ENCODE data around the gene MARF1.
"Not testable (repeated sequence)": the region's sequence is repeated elsewhere in the genome, so short reads cannot be mapped to it uniquely, and the experiment has no call there.

MARF1 gene

GRCh38 chr16:15620611-15621195 lies 22.3 kb downstream of the MARF1 start:
- no peak for DNase-seq

DNA sequence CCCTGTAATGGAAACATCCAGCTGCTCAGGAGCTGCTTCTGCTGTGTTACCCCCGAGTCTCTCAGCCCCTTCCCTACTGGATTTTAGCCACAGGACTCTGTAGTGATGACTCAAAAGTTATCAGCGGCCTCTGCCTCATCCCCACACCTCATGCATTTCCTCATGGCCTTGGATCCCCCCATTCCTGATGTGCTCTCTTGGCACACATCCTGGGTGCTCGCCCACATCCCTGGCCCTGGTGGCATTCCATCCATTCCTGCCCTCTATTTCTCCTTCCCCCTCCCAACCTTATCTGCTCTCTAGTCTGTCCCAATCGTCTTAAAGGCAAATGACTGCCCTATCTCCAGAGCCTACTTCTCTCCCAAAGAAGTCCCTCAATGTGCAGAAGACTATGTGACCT lies 24.6 kb downstream of the MARF1 start:
- no peak for DNase-seq

- no peak for DNase-seq
Measured at GRCh38 chr16:15617901-15618300, 25.1 kb downstream of the MARF1 start.

DNA sequence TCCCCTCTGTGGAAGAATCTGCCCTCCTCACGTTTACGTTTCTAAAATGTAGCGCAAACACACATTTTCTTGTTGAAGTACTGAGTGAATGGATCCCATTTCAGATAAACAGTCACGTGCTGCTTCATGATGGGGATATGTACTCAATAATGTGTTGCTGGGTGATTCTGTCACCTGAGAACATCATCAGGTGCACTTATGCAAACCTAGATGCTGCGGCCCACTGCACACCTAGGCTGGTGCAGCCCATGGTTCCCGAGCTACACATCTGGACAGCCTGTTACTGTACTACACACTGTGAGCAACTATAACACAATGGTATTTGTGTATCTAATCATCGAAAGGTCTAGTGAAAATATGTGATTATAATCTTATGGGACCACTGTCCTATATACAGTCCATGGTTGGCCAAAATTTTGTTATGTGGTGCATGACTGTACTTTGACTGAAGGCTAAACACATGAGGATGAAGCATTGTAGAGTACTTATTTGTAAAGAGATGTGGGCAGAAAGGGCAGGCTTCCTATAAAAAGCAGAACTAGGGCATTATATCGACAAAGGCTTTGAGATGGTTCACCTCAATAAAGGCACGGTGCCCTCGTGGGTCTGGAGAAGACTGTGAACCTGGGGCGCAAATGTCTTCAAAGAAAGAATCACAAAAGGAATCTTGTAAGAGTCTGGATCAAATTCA lies 26.3 kb downstream of the MARF1 start:
- DNase-seq, result no peak

GRCh38 chr16:15616012-15616411 lies 26.9 kb downstream of the MARF1 start:
- no peak for DNase-seq

DNA sequence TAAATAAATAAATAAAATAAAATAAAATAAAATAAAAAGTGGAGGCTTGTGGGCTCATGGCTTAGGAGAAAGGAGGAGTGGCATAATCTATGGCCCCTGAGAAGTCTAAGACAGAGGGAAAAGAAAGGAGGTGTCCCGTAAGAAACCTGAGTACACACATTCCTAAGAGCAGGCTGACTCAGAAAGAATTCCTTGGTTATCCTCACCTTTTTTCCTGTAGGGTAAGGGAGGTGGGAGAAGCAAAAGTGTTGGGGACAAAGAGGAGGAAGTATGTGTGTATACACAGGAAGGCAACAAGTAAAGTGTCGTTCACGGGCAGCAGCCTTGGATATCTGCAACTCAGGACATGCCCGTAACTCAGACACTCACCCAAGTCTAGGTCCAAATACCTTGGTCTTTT lies 29.3 kb downstream of the MARF1 start:
- DNase-seq, result no peak

DNA sequence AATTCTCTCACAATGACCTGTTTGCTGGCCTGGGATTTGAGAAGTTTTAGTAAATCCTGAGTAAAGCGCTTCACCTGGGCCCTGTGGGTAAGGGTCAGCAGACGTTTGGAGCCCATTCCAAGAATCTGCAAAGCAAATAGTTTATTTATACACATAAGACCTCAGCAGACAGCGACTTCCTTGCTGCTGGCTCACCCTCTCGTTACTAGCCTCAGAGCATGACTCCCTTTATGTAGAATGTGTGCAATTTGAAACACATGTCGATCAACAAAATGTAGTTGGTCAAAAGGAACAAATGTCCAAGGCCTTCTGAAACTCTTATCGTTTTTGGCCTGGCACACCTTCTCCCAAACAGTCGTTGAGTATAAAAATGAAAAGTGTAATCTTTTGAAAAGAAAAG lies 31.3 kb downstream of the MARF1 start:
- no peak for DNase-seq

DNA sequence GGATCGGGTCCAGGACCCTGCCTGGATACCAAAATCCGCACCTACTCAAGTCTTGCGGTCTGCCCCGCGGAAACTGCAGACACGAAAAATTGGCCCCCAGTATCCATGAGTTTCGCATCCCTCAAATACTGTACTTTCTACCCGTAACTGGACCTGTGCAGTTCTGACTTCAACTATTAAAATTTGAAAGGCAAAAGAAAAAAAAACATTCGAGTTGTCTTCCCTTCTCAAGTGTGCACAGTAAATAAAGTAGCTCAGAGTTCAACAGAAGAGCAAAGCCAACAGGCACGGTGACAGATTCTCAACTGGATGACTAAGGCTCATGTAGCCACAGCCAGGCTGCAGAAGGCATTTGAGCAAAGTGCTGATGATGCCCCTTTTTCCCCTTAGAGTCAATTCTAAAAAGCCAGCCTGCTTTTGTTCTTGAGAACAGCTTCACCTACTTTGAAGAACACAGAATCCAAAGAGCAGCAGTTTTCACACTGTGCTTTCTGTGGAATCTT lies 32.5 kb downstream of the MARF1 start:
- DNase-seq, result no peak

DNA sequence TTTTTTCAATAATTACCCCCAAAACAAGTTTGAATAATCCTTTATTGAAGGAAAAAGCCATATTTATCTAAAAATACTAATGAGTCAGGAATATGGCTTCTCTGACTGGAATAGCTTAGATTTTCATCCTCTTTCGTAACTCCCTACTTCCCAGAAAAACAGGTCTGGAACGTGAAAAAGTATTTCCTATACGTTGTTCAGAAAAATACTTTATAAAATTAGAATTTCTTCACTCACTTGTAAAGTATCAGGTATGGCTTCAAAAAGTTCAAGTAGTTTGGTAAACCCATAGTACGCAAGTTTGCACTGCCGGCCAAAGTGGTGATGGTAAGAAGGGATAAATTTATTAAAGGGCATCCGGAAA lies 33.7 kb downstream of the MARF1 start:
- DNase-seq, result no peak

GRCh38 chr16:15608398-15609285 lies 34.3 kb downstream of the MARF1 start:
- no peak for DNase-seq

- no peak for DNase-seq
Measured at GRCh38 chr16:15607700-15608396, 35.1 kb downstream of the MARF1 start.

GRCh38 chr16:15607221-15607699 lies 35.7 kb downstream of the MARF1 start:
- not testable (repeated sequence) for DNase-seq

DNA sequence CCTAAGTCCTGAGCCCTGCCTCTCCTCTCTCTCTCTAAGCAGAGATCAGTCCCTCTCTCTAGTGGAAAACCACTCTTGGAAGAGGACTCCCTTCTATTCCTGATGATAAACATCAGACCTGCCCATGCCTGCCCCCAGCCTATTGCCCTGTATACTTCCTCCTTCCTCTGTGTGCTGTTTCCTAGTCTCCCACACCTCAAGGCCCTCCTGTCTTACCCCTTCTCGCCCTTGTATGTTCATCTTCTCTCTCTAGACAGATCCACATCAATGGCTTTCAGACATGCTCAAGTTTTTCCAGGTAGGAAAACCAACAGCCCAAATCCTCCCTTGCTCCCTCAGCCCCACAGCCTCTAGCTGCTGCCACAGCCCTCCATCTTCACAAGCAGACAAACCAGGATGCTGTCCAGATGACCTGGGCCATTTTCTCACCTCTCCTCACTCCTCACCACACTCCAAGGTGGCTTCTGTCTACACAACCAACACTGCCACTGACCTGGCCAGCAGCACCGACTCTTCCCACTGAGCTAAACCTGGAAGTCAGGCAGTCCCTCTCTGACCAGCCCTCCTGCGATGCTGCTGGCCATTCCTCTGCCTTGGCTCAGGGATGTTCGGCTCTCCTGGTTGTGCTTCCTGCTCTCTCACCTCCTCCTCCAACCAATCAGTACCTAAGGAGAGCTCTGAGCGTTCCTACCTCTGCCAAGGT lies 36.3 kb downstream of the MARF1 start:
- DNase-seq, result no peak

DNA sequence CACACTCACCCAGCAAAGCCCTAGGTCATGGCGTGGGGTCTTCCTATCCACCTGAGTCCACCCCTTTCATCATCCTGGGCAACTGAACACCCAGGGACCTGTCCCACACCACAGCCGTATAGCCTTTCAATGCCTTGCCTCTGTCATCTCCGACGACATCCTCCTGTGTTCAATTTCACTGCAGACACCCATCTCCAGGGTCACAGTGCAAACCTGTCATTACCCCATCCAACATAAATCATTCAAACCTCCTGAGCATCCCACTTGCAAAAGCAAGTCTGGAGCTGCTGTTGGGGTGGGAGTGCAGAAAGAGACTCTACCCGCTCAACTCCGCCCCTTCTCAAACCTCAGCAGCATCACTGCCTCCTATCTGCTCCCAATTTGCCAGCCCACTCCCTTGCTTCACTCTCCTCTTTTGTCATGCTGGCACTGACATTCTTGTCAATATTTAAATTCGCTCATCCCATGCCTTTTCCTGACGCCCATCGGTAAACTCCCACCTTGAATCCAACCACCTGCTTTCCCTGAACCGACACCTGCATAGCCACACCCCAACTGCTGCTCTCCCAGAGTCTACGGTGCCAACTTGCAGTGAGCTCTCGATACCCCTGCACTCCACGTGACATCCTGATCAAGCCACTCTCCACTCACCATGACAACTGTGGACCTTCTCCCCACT lies 37.0 kb downstream of the MARF1 start:
- DNase-seq, result no peak

DNA sequence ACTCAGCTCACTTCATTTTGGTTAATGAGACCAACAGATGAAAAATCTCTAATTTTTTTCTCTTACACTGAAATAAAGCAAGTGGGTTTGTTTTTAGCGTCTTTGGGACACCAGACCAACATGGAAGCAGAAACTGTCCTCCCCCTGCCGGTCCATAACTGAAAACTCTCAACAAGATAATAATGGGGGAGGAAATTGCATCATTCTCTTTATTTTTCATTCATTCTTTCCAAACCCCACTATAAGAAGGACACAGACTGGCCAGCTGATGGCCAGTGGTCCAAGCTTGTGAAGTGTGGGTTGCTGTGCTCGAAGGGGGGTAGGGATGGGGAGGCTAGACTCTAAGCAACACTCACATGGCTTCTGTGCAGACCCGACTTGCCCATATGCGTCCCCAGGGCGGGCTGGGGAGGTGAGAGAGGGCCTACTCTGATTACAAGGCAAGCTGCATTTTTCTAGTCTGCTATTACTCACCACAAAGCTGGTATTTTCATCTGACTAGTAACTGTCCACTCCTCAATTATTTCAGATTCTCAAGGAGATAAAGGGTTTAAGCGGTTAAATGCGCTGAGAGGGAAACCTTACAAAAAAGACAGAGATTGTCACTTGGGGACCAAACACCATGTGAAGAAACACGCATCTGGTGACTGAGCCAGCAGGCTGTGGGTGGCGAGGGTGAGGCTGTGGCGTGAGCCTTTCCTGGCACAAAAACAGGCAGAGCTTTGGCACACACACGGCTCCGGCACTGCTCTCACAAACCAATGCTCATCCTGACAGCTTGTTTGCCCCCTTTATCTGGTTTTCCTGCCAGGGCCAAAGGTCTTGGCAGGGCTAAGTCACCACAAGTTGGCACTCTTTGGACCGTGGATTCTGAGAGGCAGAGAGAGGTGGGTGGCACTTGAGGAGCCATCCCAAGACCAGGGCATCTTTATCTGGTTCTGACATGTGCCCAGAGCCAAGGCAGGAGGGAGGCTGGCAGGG lies 38.2 kb downstream of the MARF1 start:
- DNase-seq, result no peak

GRCh38 chr16:15602285-15603044 lies 40.5 kb downstream of the MARF1 start:
- no peak for DNase-seq

GRCh38 chr16:15601212-15601879 lies 41.6 kb downstream of the MARF1 start:
- DNase-seq, result no peak

GRCh38 chr16:15599303-15600070 lies 43.5 kb downstream of the MARF1 start:
- no peak for DNase-seq

All from activated CD8-positive, alpha-beta memory T cell treated with anti-CD3 and anti-CD28 coated beads for 24 hours (primary cell).